Thoracic aorta (tissue), 2 donors: Measurements from ENCODE around the gene CS. TPM values are rescaled to one million over a fixed set of nuclear protein-coding genes. Genes with fewer than 3 reads are reported as not detected.

Experiments used
- ATAC-seq: fragments of 150-250 bp; one replicate; pipeline ENCODE4 v1.8.0; 2017; ENCODE audit warnings: low read depth; ENCODE audit not compliant: insufficient number of reproducible peaks, low FRiP score
- DNase-seq: peaks from one replicate; pipeline ENCODE4 v3.0.0-alpha.2; 2020; ENCODE audit warnings: low spot score
- H3K27ac ChIP-seq, 2 donors: fragments of 200-600 bp; sonication (generic); 1 replicate in 1 of 2; 2 replicates in 1 of 2; pipeline ENCODE4 v1.5.1; 2016; ENCODE audit warnings: mild to moderate bottlenecking in 2 of 2, moderate library complexity in 2 of 2
- H3K27me3 ChIP-seq: fragments of 200-600 bp; sonication (generic); replicated peaks from 2 replicates; pipeline ENCODE4 v1.6.0; 2016; ENCODE audit warnings: mild to moderate bottlenecking; ENCODE audit not compliant: insufficient read depth
- H3K36me3 ChIP-seq: fragments of 200-600 bp; sonication (generic); one replicate; pipeline ENCODE4 v1.5.1; 2016
- H3K4me1 ChIP-seq, 2 donors: fragments of 200-600 bp; sonication (generic); 1 replicate in 1 of 2; 2 replicates in 1 of 2; pipeline versions ENCODE4 v1.5.1 to v1.6.0; 2016; ENCODE audit warnings: low read depth in 2 of 2, mild to moderate bottlenecking in 1 of 2; ENCODE audit not compliant: control insufficient read depth in 1 of 2
- H3K4me3 ChIP-seq: fragments of 200-600 bp; sonication (generic); 2 replicates; pipeline ENCODE4 v1.5.1; 2016; ENCODE audit warnings: mild to moderate bottlenecking
- H3K9me3 ChIP-seq: fragments of 200-600 bp; sonication (generic); 2 replicates; pipeline ENCODE4 v1.5.1; 2016
- total RNA-seq, 2 donors: library from RNA; depleted of rRNA; stranded (reverse); fragments of >200 nt; gene quantifications; one replicate each; pipeline versions ENCODE4 v1.1.0 to v1.2.3, GENCODE V29; 2016
- TF ChIP-seq, protein P1 (sequence below): fragments of 200-600 bp; sonication (generic); IDR thresholded peaks from one replicate; pipeline ENCODE4 v1.5.1; 2019; ENCODE audit warnings: antibody characterized with exemption

CS gene
- total RNA-seq, 2 donors from 2014 or later, result 120 to 143 TPM

DNA sequence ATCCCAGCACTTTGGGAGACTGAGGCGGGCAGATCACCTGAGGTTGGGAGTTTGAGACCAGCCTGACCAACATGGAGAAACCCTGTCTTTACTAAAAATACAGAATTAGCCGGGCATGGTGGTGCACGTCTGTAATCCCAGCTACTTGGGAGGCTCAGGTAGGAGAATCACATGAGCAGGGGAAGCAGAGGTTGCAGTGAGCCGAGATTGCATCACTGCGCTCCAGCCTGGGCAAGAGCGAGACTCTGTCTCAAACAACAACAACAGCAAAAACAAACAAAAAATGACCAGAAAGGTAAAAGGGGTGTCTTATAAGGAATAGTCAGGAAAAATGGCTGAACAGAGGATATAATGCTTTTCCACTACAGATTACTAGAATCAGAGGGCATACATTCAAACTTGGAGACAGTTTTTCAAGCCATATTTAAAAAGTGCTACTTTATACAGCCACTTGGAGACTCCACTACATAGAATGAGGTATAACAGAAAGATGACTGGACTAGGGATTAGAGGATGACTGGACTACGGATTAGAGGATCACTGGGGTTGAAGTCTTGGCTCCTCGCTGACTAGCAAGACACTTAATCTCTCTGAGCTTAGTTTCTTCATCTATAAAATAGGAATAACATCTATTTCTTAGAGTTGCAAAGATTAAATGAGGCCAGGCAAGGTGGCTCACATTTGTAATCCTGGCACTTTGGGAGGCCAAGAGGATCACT is 4.9 kb upstream of the CS start:
- H3K27me3 ChIP-seq, result no peaks in the 10 kb centered on the region
- TF ChIP-seq, protein P1, sequence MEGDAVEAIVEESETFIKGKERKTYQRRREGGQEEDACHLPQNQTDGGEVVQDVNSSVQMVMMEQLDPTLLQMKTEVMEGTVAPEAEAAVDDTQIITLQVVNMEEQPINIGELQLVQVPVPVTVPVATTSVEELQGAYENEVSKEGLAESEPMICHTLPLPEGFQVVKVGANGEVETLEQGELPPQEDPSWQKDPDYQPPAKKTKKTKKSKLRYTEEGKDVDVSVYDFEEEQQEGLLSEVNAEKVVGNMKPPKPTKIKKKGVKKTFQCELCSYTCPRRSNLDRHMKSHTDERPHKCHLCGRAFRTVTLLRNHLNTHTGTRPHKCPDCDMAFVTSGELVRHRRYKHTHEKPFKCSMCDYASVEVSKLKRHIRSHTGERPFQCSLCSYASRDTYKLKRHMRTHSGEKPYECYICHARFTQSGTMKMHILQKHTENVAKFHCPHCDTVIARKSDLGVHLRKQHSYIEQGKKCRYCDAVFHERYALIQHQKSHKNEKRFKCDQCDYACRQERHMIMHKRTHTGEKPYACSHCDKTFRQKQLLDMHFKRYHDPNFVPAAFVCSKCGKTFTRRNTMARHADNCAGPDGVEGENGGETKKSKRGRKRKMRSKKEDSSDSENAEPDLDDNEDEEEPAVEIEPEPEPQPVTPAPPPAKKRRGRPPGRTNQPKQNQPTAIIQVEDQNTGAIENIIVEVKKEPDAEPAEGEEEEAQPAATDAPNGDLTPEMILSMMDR, result no peak
- H3K9me3 ChIP-seq, result no peaks in the 10 kb centered on the region
- no peak overlapping the region for H3K27ac ChIP-seq
- peaks cover 3% of the 10 kb centered on the region for H3K36me3 ChIP-seq
- H3K4me1 ChIP-seq, result peaks cover 9 to 15% of the 10 kb centered on the region in 2 donors
- ATAC-seq (no peak), DNase-seq (no peak)
- H3K4me3 ChIP-seq, result no peak overlapping the region

DNA sequence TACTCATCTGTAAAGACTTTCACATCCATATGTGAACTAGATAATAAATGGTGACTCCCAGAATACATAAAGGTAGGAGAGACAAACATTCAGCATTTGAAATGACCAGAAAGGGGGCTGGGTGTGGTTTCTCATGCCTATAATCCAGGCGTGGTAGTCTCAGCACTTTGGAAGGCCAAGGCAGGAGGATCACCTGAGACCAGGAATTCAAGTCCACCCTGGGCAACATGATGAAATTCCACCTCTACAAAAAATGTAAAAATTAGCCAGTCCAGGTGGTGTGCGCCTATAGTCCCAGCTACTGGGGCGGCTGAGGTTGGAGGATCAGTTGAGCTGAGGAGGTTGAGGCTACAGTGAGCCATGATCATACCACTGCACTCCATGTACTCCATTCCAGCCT is 4.1 kb upstream of the CS start:
- H3K9me3 ChIP-seq, result no peaks in the 10 kb centered on the region
- H3K27me3 ChIP-seq, result no peaks in the 10 kb centered on the region
- no peak for ATAC-seq
- peaks cover 9 to 17% of the 10 kb centered on the region in 2 donors for H3K4me1 ChIP-seq
- H3K27ac ChIP-seq, result no peak overlapping the region
- no peak overlapping the region for H3K4me3 ChIP-seq
- peaks cover 3% of the 10 kb centered on the region for H3K36me3 ChIP-seq
- no peak for DNase-seq
- TF ChIP-seq, protein P1, result no peak

DNA sequence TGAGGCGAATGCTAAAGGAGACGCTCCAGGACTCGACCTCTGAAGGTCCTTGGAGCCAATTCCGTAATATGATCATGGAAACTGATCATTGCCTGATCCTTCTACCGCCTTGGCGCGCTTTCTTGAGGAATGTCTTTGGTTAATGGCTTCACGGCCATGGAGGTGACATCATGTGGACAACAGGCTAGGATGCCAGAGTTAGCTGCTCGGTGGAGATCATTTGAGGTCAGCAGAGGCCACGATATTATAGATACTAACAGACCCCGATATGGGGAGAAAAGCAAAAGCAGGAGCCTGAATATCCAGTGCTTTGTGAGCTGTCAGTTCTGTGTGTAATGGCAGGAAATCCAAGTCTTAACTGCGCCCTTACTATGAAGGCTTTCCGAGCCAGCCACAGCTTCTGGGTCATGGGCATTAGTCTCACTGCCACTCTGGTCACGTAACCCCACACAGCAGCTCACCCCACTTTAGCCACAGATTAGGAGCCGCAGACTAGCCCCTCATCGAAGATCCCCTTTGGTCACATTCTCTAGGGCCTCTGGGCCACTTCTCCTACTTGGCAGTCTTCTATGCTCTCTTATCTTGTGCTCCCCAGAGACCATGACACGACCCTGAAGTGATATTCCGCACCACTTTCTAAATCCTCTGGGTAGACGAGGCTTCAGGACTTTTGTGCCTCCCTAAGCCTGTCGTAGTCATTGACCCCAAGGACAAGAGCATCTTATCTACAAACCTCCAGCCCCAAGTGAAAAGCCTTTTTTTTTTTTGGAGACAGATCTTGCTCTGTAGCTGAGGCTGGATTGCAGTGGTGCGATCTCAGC is 724 bp upstream of the CS start:
- peaks cover 18 to 49% of the 10 kb centered on the region in 2 donors for H3K4me1 ChIP-seq
- DNase-seq (peak; percentile 13), ATAC-seq (peak; percentile 66)

DNA sequence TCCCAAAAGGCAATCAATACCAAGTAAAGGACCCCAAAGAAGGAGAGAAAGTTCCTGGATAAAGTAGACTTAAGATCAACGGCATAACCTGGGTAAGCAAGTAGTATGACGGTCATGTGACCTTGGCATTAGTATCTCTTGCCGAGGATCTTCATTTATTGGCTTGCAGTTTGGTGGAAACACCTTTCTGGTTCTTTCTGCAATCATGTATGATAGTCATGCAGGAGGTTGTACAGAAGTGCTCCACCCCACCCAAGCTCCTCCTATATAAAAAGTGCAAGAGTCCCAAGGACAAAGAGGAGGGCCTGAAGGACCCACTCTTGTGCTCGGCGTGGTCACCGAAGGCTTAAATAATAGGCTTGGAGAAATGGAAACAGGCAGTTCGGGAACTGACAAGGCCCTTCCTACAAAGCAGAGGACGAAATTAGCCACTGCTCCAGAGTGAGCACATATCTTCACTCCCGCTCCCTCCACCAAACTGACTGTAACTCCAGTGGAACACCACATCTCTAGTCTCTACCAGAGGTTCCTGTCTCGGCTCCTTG is 750 bp downstream of the CS start:
- Histone ChIP-seq H3K4me1 (peaks cover 18 to 49% of the 10 kb centered on the region in 2 donors), H3K27me3 (no peaks in the 10 kb centered on the region), H3K4me3 (peak overlapping the region; percentile 75), H3K36me3 (no peaks in the 10 kb centered on the region), H3K9me3 (no peaks in the 10 kb centered on the region), H3K27ac (peak overlapping the region; percentile 87 to 98)
- ATAC-seq, result peak; percentile 2
- no peak for DNase-seq
- TF ChIP-seq, protein P1, result no peak

More for the DNA sequence above, 724 bp upstream of the CS start:
- Histone ChIP-seq H3K27ac (peak overlapping the region; percentile 84 to 87), H3K4me3 (peak overlapping the region; percentile 75), H3K9me3 (no peaks in the 10 kb centered on the region), H3K36me3 (no peaks in the 10 kb centered on the region), H3K27me3 (no peaks in the 10 kb centered on the region)
- TF ChIP-seq, protein P1, result no peak

DNA sequence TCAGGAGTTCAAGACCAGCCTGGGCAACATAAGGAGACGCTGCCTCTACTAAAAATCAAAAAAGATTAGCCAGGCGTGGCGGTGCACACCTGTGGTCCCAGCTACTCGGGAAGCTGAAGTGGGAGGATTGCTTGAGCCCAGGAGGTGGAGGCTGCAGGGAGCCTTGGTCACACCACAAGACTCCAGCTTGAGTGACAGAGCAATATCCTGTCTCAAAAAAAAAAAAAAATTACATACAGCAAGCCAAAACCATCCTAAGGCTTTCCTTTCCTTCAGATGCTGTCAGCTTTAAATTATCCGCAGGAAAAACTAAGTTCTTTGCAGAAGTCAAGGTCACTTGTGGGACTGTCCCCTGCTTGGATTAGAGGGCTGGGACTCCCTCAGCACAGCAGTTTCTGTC is 1.3 kb downstream of the CS start:
- no peaks in the 10 kb centered on the region for H3K9me3 ChIP-seq
- peak overlapping the region; percentile 75 for H3K4me3 ChIP-seq
- no peaks in the 10 kb centered on the region for H3K36me3 ChIP-seq
- ATAC-seq (no peak), DNase-seq (no peak)
- H3K4me1 ChIP-seq, result peaks cover 18 to 49% of the 10 kb centered on the region in 2 donors
- H3K27ac ChIP-seq, result peak overlapping the region in 1 of 2 donors; percentile 87
- TF ChIP-seq, protein P1, result no peak
- no peaks in the 10 kb centered on the region for H3K27me3 ChIP-seq
